HG03520 (cell line): Measurements from ENCODE around the gene LKAAEAR1.

Experiments
- ATAC-seq: cut with Tn5 transposase; IDR thresholded peaks from one replicate; pipeline ENCODE4 v1.9.1; 2021; ENCODE audit warnings: mild to moderate bottlenecking, moderate library complexity; ENCODE audit not compliant: unreplicated experiment

Gene LKAAEAR1

DNA sequence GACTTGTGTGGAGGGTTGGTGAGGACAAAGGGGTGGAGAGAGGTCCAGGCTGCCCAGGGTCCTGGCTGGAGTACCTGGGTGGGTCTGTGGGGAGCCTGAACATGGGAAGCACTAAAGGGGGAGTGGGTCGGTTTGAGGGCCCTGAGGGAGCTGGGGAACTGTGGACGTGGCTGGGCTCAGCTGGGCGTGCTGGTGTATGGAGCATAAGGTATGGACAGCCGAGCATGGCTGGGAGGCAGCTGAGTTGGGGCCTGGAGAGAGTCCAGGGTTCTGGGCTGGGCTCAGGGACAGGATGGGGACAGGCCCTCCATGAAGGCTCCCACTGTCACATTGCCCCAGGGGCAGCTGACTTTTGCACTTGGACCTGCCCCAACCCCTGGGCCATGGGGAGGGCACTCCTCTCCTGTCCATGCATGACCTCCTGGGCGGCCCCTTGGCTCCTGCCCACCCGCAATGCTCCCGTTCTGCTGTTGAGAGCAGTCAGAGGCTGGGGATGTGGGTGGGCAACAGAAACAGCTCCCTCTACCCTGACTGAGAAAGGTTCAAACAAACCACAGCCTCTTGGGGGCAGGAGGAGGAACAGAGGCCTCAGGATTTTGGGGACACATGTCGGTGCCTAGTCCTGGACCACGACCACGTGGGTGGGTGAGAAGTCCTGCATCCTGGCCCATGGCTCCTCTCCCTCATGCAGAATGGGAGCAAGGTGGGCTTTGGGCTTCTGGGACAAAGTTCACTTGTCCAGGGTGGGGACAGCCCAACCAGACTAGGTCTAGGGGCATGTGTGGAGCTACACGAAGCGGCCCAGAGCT lies 43.8 kb downstream of the LKAAEAR1 start:
- ATAC-seq = no peak

DNA sequence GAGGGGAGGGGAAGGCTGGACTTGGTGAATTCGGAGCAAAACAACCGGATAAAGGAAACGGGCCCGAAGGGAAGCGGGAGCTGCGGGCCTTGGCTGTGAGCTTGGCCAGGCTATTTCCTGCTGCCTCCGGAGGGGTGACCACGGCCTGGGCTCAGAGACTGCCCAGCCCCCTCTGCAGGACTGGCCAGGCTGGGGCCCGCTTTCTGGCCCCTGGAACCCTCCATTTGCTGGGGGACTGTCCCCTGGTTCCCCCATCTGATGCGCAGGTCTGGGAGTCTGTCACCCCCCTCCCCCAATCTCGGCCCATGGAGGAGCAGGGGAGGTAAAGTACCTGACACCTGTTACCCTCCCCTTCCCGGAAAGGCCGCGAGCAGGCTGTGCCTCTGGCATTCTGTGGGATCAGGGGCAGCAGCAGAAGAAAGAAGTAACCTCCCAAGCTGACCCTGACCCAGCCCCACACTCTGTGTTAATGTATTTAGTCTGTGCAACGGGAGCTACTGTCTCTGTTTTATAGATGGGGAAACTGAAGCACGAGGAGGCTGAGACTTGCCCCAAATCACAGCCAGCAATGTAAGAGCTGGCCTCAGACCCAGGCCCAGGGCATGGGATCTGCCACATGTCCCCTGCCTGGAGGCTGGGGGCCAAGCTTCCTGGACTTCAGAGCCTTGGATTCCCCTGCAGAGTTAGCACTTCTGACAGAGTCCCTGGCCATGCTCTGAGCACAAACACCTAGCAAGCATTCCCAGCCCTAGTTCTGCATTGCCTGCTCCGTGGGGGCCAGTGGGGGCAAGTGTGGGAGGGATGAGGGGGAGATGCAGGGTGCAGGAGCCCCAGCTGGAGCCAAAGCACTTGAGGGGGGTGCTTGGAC lies 44.7 kb downstream of the LKAAEAR1 start:
- ATAC-seq = no peak

DNA sequence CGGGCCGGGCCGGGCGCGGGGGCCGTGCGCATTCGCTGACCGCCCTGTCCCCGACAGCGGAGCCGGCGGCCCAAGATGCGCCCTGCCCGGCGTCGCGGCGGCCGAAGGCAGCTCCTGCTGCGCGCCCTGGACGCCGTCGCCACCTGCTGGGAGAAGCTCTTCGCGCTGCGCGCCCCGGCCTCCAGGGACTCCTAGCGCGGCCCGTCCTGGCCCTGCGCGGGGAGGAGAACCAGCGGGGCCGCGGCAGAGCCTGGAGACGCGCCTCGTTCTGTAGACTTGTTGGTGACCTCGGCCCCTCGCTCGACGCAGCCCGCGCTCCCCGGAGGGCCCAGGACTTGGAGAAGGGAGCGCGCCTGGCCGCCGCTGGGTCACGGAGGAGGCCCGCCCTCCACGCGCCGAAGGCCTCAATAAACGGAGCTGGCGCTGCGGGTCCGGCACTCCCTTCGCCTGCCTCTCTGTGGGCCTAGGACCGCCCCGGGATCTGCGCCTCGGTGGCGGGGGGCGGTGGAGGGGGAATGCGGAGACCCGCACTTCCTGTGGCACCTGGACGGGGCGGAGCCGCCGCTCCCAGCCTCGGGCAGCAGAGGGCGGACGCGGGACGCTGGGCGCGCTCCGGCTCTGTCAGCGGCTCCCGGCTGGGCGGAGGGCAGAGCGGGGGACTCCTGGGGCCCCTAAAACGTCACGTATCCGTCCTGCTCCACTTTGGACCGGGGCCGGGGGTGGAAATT lies 45.5 kb downstream of the LKAAEAR1 start:
- ATAC-seq = peak; percentile 45

DNA sequence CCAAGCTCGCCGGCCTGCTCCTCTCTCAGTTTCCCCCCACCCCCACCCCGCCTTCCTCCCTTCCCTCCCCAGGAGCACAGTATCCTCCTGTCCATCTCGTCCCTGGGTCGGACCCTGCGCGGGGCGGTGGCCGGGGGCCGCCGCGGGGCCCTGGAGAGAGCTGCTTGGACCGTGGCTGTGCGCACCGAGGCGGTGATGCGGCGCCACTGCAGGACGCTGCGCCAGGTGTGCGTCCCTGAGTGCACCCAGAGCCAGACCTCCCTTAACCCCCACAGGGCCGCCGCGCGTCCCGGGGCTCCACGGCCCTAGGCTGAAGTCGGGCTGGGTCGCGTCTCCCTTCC lies 46.0 kb downstream of the LKAAEAR1 start:
- ATAC-seq = peak; percentile 30

DNA sequence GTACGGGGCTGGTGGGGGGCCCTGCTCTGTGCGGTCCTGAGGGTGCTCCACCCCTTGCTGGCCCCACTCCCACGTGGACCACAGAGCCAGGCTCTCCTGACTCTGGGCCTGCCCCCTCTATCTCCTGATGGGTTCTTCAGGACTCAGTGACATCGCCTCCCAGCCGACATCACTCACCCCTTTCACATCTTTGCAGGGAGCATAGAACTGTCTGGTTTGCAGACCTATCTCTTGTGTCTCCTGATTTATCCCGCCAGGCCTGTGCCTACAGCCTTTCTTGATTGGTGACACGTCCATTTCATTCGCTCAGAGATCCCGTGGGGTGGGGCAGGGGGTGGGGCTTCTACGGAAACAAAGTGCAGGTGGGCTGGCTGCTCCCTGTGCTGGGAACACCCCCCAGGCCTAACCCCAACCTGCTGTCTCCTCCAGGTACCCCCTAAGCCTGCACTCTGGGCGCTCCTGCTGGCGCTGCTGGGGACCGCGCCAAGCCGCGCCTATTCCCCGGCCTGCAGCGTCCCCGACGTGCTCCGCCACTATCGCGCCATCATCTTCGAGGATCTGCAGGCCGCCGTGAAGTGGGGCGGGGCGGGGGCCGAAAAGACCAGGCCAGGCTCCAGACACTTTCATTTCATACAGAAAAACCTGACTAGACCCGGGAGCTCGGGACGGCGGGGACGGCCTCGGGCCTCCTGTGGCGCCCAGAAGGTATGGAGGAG lies 46.5 kb downstream of the LKAAEAR1 start:
- ATAC-seq = peak; percentile 7

DNA sequence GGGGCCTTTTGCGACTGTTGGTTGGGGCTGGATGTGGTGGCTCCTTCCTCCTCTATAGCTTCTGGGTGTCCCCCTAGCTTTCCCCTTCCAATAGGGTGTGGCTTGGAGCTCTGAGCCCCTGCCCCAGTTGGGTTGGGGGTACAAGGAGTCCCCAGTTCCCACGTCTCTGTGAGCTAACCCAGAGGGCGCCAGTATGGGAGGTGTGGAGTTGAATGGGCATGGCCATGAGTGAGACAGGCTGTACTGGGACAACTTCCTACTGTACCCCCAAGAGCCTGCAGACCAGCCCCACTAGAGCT lies 47.0 kb downstream of the LKAAEAR1 start:
- ATAC-seq = no peak

DNA sequence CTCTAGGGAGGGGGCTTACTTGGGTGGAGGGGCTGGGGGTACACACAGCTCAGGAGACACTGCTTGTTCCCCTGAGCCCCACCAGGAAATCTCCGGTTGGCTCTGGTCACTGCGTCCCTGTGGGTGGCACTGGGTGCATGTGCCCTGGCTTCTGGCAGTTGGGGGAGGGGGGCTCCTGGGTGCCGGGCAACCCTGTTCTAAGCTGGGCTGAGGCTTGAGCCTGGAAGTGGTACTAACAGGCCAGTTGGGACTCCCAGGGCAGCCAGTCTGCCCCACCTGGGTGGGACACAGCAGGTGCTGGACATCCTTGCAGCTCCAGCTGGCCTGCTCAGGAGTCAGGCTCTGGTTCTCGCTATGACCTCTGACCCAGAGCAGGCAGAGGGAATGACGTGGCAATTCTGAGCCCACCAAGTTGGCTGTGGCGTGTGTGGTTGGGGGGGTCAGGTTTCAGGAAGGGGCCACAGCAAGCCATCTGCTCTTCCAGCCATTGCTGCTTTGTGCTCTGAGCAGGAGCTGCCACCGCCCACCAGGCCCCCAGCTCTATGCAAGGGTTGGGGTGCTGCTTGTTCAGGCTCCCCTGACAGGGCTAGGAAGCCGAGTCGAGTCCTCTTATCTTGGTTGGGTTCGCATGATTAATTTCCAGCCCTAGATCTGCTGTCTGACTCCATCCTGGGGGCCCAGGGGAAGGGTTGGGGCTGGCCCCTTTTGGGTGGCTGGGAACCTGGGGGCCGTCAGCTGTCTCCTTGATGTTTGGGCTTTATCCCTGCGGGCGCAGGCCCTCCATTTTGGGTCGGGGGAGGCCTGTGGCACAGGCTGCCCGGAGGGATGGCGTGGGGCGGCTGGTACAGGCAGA lies 47.6 kb downstream of the LKAAEAR1 start:
- ATAC-seq = no peak

DNA sequence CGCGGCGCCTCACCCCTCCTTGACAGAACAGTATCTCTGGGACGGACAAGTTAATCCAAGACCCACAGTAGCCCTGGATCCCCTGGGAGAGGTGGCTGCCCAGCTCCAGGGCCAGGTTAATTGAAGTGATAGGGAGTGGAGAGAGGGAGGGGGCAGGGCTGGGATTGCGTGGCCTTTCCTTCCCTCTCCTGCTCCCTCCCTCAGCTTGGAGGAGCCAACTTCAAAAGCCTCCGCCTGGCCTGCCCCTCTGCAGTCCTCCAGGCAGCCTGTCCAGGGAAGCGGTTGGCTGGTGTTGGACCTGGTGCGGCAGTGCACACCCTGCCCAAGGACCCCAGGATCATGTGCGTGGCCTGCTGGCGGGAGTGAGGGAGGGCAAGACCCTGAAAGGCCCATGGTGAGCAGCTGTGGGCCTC lies 48.3 kb downstream of the LKAAEAR1 start, which contains the start of gene C20orf204:
TSS of gene C20orf204 (plus strand) at position 250 of the 413 bp plus-strand sequence. CDS start at position 392, 142 bp downstream.
- ATAC-seq = no peak

DNA sequence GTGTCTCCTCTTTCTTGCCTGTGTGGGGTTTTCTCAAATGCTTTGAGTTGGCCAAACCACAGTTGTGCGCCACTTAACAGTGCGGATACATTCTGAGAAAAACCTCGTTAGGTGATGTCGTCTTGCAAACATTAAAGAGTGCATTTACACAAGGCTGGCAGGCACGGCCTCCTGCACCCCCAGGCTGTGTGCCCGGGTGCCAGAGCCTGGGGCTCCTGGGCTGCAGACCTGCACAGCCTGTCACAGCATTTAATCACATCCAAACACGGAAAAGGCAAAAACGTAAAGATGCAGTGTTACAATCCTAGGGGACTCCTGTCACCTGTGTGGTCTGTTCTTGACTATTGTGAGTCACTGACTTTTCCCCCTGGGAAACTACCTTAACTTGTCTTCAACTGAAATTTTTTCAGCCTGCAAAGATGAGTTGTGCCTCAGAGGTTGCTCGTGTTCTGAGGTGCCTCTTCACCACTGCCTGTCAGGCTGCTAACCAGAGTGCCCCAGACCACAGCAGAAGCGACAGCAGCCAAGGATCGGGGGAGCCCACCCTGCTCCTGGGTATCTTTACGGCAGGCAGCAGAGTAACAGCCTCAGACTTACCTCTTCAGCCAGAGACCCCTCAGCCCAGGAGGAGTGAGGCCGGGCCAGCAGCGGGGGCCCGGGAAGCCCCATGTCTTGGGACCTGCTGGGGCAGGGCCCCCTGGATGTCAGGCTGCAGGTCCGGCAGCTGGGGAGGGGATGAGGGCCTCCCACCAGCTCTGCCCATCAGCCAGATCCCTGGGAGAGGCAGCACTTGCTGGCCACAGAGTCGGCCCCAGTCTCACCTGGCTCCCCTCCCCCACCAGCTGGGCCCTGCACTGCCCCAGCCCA lies 48.9 kb downstream of the LKAAEAR1 start:
- ATAC-seq = no peak

DNA sequence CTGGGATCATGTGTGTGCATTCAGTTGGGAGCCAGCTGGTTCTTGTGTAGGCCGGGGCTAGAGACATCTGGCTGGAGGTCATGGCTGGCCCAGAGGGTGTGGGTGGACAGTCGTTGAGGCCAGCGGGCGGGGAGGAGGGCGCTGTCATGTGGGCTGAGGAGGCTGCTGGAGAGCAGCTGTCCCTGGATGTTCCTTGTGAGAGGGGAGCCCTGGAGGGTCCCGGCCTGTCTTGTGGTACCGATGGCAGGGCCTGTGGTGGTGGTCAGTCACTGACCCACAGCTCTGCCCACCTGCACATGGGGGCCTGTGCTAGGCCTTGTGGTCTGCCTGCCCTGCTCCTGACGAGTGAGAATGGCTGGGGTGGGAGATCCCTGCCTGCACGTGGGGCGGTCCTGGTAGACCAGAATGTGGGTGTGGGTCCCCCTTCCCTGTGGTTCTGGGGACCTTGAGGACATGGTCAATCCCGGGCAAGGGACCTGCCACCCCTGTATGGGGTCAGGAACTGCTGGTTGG lies 50.2 kb downstream of the LKAAEAR1 start:
- ATAC-seq = no peak
